HG03432 (cell line): Measurements from ENCODE around the gene EMC1.
"Not testable (repeated sequence)": the region's sequence is repeated elsewhere in the genome, so short reads cannot be mapped to it uniquely, and the experiment has no call there.

ENCODE experiments used
- ATAC-seq: cut with Tn5 transposase; IDR thresholded peaks from one replicate; pipeline ENCODE4 v1.9.1; 2021; ENCODE audit warnings: mild to moderate bottlenecking, moderate library complexity; ENCODE audit not compliant: unreplicated experiment

The EMC1 gene

GRCh38 chr1:19196331-19196730, 55.0 kb downstream of the EMC1 start:
- ATAC-seq: no peak

GRCh38 chr1:19193004-19193403, 58.3 kb downstream of the EMC1 start:
- no peak for ATAC-seq

- no peak for ATAC-seq
Observed at GRCh38 chr1:19191811-19192210, 59.5 kb downstream of the EMC1 start.

- no peak for ATAC-seq
Observed at GRCh38 chr1:19190468-19190867, 60.9 kb downstream of the EMC1 start.

GRCh38 chr1:19189270-19189669, 62.1 kb downstream of the EMC1 start:
- ATAC-seq: no peak

- no peak for ATAC-seq
Observed at GRCh38 chr1:19187852-19188251, 63.5 kb downstream of the EMC1 start.

GRCh38 chr1:19186001-19186400, 65.3 kb downstream of the EMC1 start:
- ATAC-seq: no peak

GRCh38 chr1:19182223-19182622, 69.1 kb downstream of the EMC1 start:
- ATAC-seq: no peak

- not testable (repeated sequence) for ATAC-seq
Observed at GRCh38 chr1:19180265-19180657, 71.1 kb downstream of the EMC1 start.

GRCh38 chr1:19179597-19180264, 71.6 kb downstream of the EMC1 start:
- ATAC-seq: no peak

GRCh38 chr1:19178734-19179398, 72.5 kb downstream of the EMC1 start:
- no peak for ATAC-seq

- ATAC-seq: no peak
Observed at GRCh38 chr1:19177811-19178210, 73.5 kb downstream of the EMC1 start.

GRCh38 chr1:19169642-19170041, 81.7 kb downstream of the EMC1 start:
- peak; percentile 77 for ATAC-seq

- no peak for ATAC-seq
Observed at GRCh38 chr1:19167140-19167539, 84.2 kb downstream of the EMC1 start.

- ATAC-seq: no peak
Observed at GRCh38 chr1:19166066-19166465, 85.3 kb downstream of the EMC1 start.
